Natural killer cell (primary cell): ENCODE data around the gene GPR176. TPM values are rescaled to one million over a fixed set of nuclear protein-coding genes. Genes with fewer than 3 reads are reported as not detected.

ENCODE experiments used
- ATAC-seq, 3 donors: fragments of 150-1000 bp in 2 of 3; fragments of 200-7000 bp in 1 of 3; cut with Tn5 transposase; 1 replicate in 1 of 3; 2 replicates in 2 of 3; pipeline ENCODE4 v1.10.0; 2021; ENCODE audit warnings: mild to moderate bottlenecking in 2 of 3, moderate library complexity in 2 of 3
- DNase-seq, 2 donors: peaks; one replicate each; pipeline versions ENCODE4 v3.0.0 to v3.0.0-alpha.2; 2013 to 2021; ENCODE audit warnings: mixed read lengths in 1 of 2
- H3K27ac ChIP-seq: one replicate; pipeline ENCODE4 v1.5.1; 2013; ENCODE audit warnings: mild to moderate bottlenecking, low read length
- H3K27me3 ChIP-seq: one replicate; pipeline ENCODE4 v1.6.1; 2013; ENCODE audit warnings: low read length; ENCODE audit not compliant: control insufficient read depth, insufficient read depth
- H3K36me3 ChIP-seq: one replicate; pipeline ENCODE4 v1.6.1; 2013; ENCODE audit warnings: low read length; ENCODE audit not compliant: control insufficient read depth, insufficient read depth
- H3K4me1 ChIP-seq: one replicate; pipeline ENCODE4 v1.6.1; 2013; ENCODE audit warnings: low read length; ENCODE audit not compliant: control insufficient read depth, insufficient read depth
- H3K4me3 ChIP-seq: one replicate; pipeline ENCODE4 v1.5.1; 2013; ENCODE audit warnings: low read length
- H3K9me3 ChIP-seq: one replicate; pipeline ENCODE4 v1.6.1; 2013; ENCODE audit warnings: low read length; ENCODE audit not compliant: control insufficient read depth, insufficient read depth
- H3K27ac Mint-ChIP-seq, 2 donors: one replicate each; pipeline ENCODE4 v1.8.0; 2022; ENCODE audit warnings: mild to moderate bottlenecking in 2 of 2, mixed read lengths in 2 of 2, moderate library complexity in 1 of 2
- H3K27me3 Mint-ChIP-seq, 2 donors: one replicate each; pipeline ENCODE4 v1.8.0; 2022; ENCODE audit warnings: low read depth in 2 of 2, mixed read lengths in 2 of 2
- H3K36me3 Mint-ChIP-seq: one replicate; pipeline ENCODE4 v1.8.0; 2022; ENCODE audit warnings: mixed read lengths
- H3K4me1 Mint-ChIP-seq, 2 donors: one replicate each; pipeline ENCODE4 v1.8.0; 2022; ENCODE audit warnings: mixed read lengths in 2 of 2
- H3K4me3 Mint-ChIP-seq: one replicate; pipeline ENCODE4 v1.8.0; 2022; ENCODE audit warnings: mild to moderate bottlenecking, moderate library complexity, mixed read lengths
- H3K9me3 Mint-ChIP-seq, 2 donors: one replicate each; pipeline ENCODE4 v1.8.0; 2022; ENCODE audit warnings: mixed read lengths in 2 of 2
- CTCF ChIP-seq: fragments of 200-600 bp; IDR thresholded peaks from one replicate; pipeline ENCODE4 v1.8.0; 2022; ENCODE audit warnings: antibody characterized with exemption
- WGBS: methylation state at CpG from one replicate; pipeline ENCODE4 v1.1.7; 2013; ENCODE audit warnings: missing lambda C conversion rate; ENCODE audit not compliant: insufficient coverage; 5-methylcytosine and 5-hydroxymethylcytosine counted together
- intact Hi-C: fragments of 100-400 bp; cut with micrococcal nuclease; formaldehyde crosslinking; loops from one replicate; pipeline ENCODE4 v1.14.2; 2022
- total RNA-seq, 4 donors: library from RNA; stranded (reverse); fragments of 120-200 nt in 1 of 4; gene quantifications; one replicate each; pipeline versions ENCODE4 v1.2.3 to v1.2.4, GENCODE V29; 2013 to 2022

The GPR176 gene
- total RNA-seq, 3 donors from 2014 or later (not counting 1 experiment from before 2014, with no cell fraction given) = 0.38 TPM; not detected in 2

GRCh38 chr15:39785841-39786240 lies 134.2 kb downstream of the GPR176 start:
- Histone ChIP-seq H3K27ac (no peak overlapping the region), H3K4me3 (no peak overlapping the region), H3K27me3 (no peaks in the 10 kb centered on the region), H3K4me1 (peaks cover 3% of the 10 kb centered on the region), H3K36me3 (no peaks in the 10 kb centered on the region), H3K9me3 (no peaks in the 10 kb centered on the region)
- no peaks in the 10 kb centered on the region for H3K36me3 Mint-ChIP-seq
- H3K4me3 Mint-ChIP-seq = peak overlapping the region; percentile 5
- ATAC-seq (no peak), DNase-seq (no peak)
- TF ChIP-seq CTCF = no peak
- peaks cover 33 to 36% of the 10 kb centered on the region in 2 donors for H3K4me1 Mint-ChIP-seq
- H3K27me3 Mint-ChIP-seq = no peaks in the 10 kb centered on the region
- no peaks in the 10 kb centered on the region for H3K9me3 Mint-ChIP-seq
- WGBS = 99% methylated on average over 7 of the region's 7 CpGs
- intact Hi-C loops = loop anchor here (2.0 to 10.0 kb wide), 4 partner anchors 89 to 491 kb away; partner anchors contain the start of gene SRP14
- peak overlapping the region in 1 of 2 donors; percentile 2 for H3K27ac Mint-ChIP-seq

DNA sequence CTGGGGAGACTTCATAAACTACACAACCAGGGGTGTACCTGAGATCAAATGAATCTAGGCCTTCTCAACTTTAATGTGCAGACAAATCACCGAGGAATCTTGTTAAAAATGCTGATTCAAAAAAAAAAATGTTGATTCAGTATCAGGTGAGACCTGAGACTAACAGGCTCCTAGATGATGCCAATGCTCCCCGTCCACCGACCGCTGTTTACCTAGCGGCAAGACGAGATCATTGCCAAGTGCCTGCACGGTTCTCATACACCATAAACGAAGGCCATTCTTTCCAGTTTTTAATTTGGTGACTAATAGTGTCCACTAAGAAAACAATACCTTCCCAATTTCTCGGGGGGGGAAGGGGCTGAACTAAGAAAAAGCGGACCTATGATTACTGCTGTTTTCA lies 134.9 kb downstream of the GPR176 start:
- no peak overlapping the region for H3K27ac ChIP-seq
- Mint-ChIP-seq H3K36me3 (no peaks in the 10 kb centered on the region), H3K9me3 (no peaks in the 10 kb centered on the region), H3K4me1 (peaks cover 33 to 36% of the 10 kb centered on the region in 2 donors), H3K27ac (peak overlapping the region; percentile 49 to 60), H3K4me3 (peak overlapping the region; percentile 26), H3K27me3 (no peaks in the 10 kb centered on the region)
- DNase-seq (no peak), ATAC-seq (no peak)
- H3K4me1 ChIP-seq = peaks cover 3% of the 10 kb centered on the region
- 94% methylated on average over 10 of the region's 10 CpGs for WGBS
- no peaks in the 10 kb centered on the region for H3K36me3 ChIP-seq
- no peaks in the 10 kb centered on the region for H3K9me3 ChIP-seq
- no peak overlapping the region for H3K4me3 ChIP-seq
- no peaks in the 10 kb centered on the region for H3K27me3 ChIP-seq
- intact Hi-C loops = loop anchor here (5.0 to 10.0 kb wide), 2 partner anchors 250 to 492 kb away; partner anchors contain the start of gene SRP14
- TF ChIP-seq CTCF = no peak

DNA sequence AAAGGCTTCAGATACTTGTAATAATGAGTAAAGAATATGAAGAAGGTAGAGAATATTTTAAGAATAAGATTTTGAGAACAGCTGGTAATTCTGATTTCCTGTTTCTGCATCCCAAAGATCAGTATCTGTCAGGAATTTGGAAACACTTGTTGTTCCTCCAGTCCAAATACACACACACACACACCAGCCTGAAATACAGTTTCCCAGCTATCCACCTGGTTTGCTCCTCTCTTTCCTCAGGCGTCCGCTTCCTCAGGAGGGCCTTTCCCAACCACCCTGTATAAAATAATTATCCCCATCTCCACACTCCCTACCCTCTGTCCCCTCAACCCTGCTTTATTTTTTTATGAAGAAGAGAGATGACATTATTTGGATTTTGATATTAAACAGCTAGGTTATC lies 135.4 kb downstream of the GPR176 start:
- Histone ChIP-seq H3K27me3 (no peaks in the 10 kb centered on the region), H3K4me3 (no peak overlapping the region), H3K4me1 (peaks cover 3% of the 10 kb centered on the region), H3K9me3 (no peaks in the 10 kb centered on the region), H3K36me3 (no peaks in the 10 kb centered on the region), H3K27ac (no peak overlapping the region)
- no peak for TF ChIP-seq CTCF
- Mint-ChIP-seq H3K27me3 (no peaks in the 10 kb centered on the region), H3K4me1 (peaks cover 33 to 36% of the 10 kb centered on the region in 2 donors), H3K27ac (peak overlapping the region; percentile 49 to 60), H3K9me3 (no peaks in the 10 kb centered on the region), H3K4me3 (peak overlapping the region; percentile 26), H3K36me3 (no peaks in the 10 kb centered on the region)
- DNase-seq (no peak), ATAC-seq (no peak)
- intact Hi-C loops = loop anchor here (5.0 to 10.0 kb wide), 3 partner anchors 133 to 493 kb away; partner anchors contain the start of gene SRP14
- WGBS = 100% methylated on average over 2 of the region's 2 CpGs

GRCh38 chr15:39784125-39784524 lies 135.9 kb downstream of the GPR176 start:
- Histone ChIP-seq H3K27me3 (no peaks in the 10 kb centered on the region), H3K4me3 (no peak overlapping the region), H3K4me1 (peaks cover 3% of the 10 kb centered on the region), H3K36me3 (no peaks in the 10 kb centered on the region), H3K9me3 (no peaks in the 10 kb centered on the region), H3K27ac (no peak overlapping the region)
- WGBS = 14% methylated on average over 2 of the region's 4 CpGs
- H3K9me3 Mint-ChIP-seq = no peaks in the 10 kb centered on the region
- intact Hi-C loops = loop anchor here (5.0 to 10.0 kb wide), 2 partner anchors 133 to 251 kb away; partner anchors contain the start of gene SRP14
- H3K27me3 Mint-ChIP-seq = no peaks in the 10 kb centered on the region
- H3K4me1 Mint-ChIP-seq = peaks cover 33 to 36% of the 10 kb centered on the region in 2 donors
- peak in 1 of 2 donors; percentile 20 for DNase-seq
- H3K36me3 Mint-ChIP-seq = no peaks in the 10 kb centered on the region
- ATAC-seq = no peak
- peak overlapping the region; percentile 77 for H3K4me3 Mint-ChIP-seq
- TF ChIP-seq CTCF = no peak
- H3K27ac Mint-ChIP-seq = peak overlapping the region; percentile 84 to 93
